Glutamatergic neuron (in vitro differentiated cells): Measurements from ENCODE around the gene TANGO2. TPM values are rescaled to one million over a fixed set of nuclear protein-coding genes. Genes with fewer than 3 reads are reported as not detected.

Source experiments
- DNase-seq: peaks from one replicate; pipeline ENCODE4 v3.0.0; 2022
- H3K27ac Mint-ChIP-seq: one replicate; pipeline ENCODE4 v1.8.0; 2020; ENCODE audit warnings: mild to moderate bottlenecking, mixed read lengths, inconsistent platforms; ENCODE audit not compliant: unreplicated experiment
- H3K27me3 Mint-ChIP-seq: one replicate; pipeline ENCODE4 v1.8.0; 2020; ENCODE audit warnings: mild to moderate bottlenecking, moderate library complexity, mixed read lengths, inconsistent platforms; ENCODE audit not compliant: unreplicated experiment
- H3K36me3 Mint-ChIP-seq: one replicate; pipeline ENCODE4 v1.8.0; 2020; ENCODE audit warnings: mild to moderate bottlenecking, mixed read lengths, inconsistent platforms; ENCODE audit not compliant: unreplicated experiment
- H3K4me1 Mint-ChIP-seq: one replicate; pipeline ENCODE4 v1.8.0; 2020; ENCODE audit warnings: mild to moderate bottlenecking, low read depth, mixed read lengths, inconsistent platforms; ENCODE audit not compliant: unreplicated experiment
- H3K4me3 Mint-ChIP-seq: one replicate; pipeline ENCODE4 v1.8.0; 2020; ENCODE audit warnings: mild to moderate bottlenecking, mixed read lengths, inconsistent platforms; ENCODE audit not compliant: unreplicated experiment
- H3K9me3 Mint-ChIP-seq: one replicate; pipeline ENCODE4 v1.8.0; 2020; ENCODE audit warnings: mild to moderate bottlenecking, moderate library complexity, mixed read lengths, inconsistent platforms; ENCODE audit not compliant: unreplicated experiment
- CTCF ChIP-seq: fragments of 200-600 bp; sonication (generic); IDR thresholded peaks from one replicate; pipeline ENCODE4 v1.5.0; 2021; ENCODE audit not compliant: partially characterized antibody, unreplicated experiment
- total RNA-seq: library from RNA; stranded (reverse); fragmentation: NEBNext Ultra II Directional; extraction: Animal tissue kit (Norgen Biotek cat#: 25700); gene quantifications from one replicate; pipeline ENCODE4 v1.2.1, GENCODE V29; 2021; ENCODE audit not compliant: unreplicated experiment

Gene TANGO2
- total RNA-seq, 1 donor from 2014 or later = 31.8 TPM

- Mint-ChIP-seq H3K9me3 (peaks cover 4% of the 10 kb centered on the region), H3K27ac (no peak overlapping the region)
Measured at GRCh38 chr22:20046730-20047129, 25.8 kb downstream of the TANGO2 start.

GRCh38 chr22:20051927-20052308 lies 31.0 kb downstream of the TANGO2 start:
- Mint-ChIP-seq H3K36me3 (peaks cover 10% of the 10 kb centered on the region), H3K27ac (no peak overlapping the region), H3K9me3 (peaks cover 2% of the 10 kb centered on the region), H3K4me3 (no peak overlapping the region), H3K4me1 (no peaks in the 10 kb centered on the region), H3K27me3 (peaks cover 2% of the 10 kb centered on the region)
- TF ChIP-seq CTCF = no peak
- no peak for DNase-seq

More at GRCh38 chr22:20046730-20047129, 25.8 kb downstream of the TANGO2 start:
- no peak for TF ChIP-seq CTCF
- H3K27me3 Mint-ChIP-seq = peaks cover 2% of the 10 kb centered on the region
- peaks cover 10% of the 10 kb centered on the region for H3K36me3 Mint-ChIP-seq
- H3K4me1 Mint-ChIP-seq = no peaks in the 10 kb centered on the region
- no peak for DNase-seq
- no peak overlapping the region for H3K4me3 Mint-ChIP-seq

GRCh38 chr22:20052309-20053259 lies 31.7 kb downstream of the TANGO2 start:
- no peak for TF ChIP-seq CTCF
- no peak overlapping the region for H3K4me3 Mint-ChIP-seq

GRCh38 chr22:20053407-20054033 lies 32.6 kb downstream of the TANGO2 start:
- Mint-ChIP-seq H3K4me1 (no peaks in the 10 kb centered on the region), H3K27me3 (peaks cover 4% of the 10 kb centered on the region), H3K9me3 (peaks cover 2% of the 10 kb centered on the region), H3K36me3 (peaks cover 5% of the 10 kb centered on the region), H3K4me3 (no peak overlapping the region), H3K27ac (no peak overlapping the region)
- DNase-seq = no peak
- no peak for TF ChIP-seq CTCF

More at GRCh38 chr22:20052309-20053259, 31.7 kb downstream of the TANGO2 start:
- Mint-ChIP-seq H3K36me3 (peaks cover 10% of the 10 kb centered on the region), H3K4me1 (no peaks in the 10 kb centered on the region), H3K9me3 (peaks cover 2% of the 10 kb centered on the region), H3K27ac (no peak overlapping the region), H3K27me3 (peaks cover 2% of the 10 kb centered on the region)
- no peak for DNase-seq

- Mint-ChIP-seq H3K4me3 (no peak overlapping the region), H3K27ac (no peak overlapping the region), H3K36me3 (peaks cover 2% of the 10 kb centered on the region), H3K27me3 (peaks cover 4% of the 10 kb centered on the region), H3K9me3 (peaks cover 2% of the 10 kb centered on the region), H3K4me1 (no peaks in the 10 kb centered on the region)
- no peak for TF ChIP-seq CTCF
- DNase-seq = no peak
Measured at GRCh38 chr22:20054034-20054427, 33.1 kb downstream of the TANGO2 start.
